Peyer's patch (tissue), 4 donors: ENCODE results near the gene ASGR1. TPM values are rescaled to one million over a fixed set of nuclear protein-coding genes. Genes with fewer than 3 reads are reported as not detected.
A peak's percentile ranks its signal among the peaks of the same experiment; 100 is the strongest.

Experiments used
- DNase-seq, 3 donors: peaks; one replicate each; pipeline ENCODE4 v3.0.0-alpha.2; 2017 to 2019
- H3K27ac ChIP-seq, 4 donors: fragments of 200-600 bp; sonication (generic); one replicate each; pipeline ENCODE4 v1.5.1; 2016 to 2019
- H3K27me3 ChIP-seq, 2 donors: fragments of 200-600 bp; sonication (generic); one replicate each; pipeline ENCODE4 v1.5.1; 2019
- H3K36me3 ChIP-seq, 3 donors: fragments of 200-600 bp; sonication (generic); one replicate each; pipeline ENCODE4 v1.5.1; 2016 to 2019
- H3K4me1 ChIP-seq, 4 donors: fragments of 200-600 bp; sonication (generic); one replicate each; pipeline ENCODE4 v1.5.1; 2016 to 2019
- H3K4me3 ChIP-seq, 4 donors: fragments of 200-600 bp; sonication (generic); 1 replicate in 3 of 4; 2 replicates in 1 of 4; pipeline ENCODE4 v1.5.1; 2016 to 2019; ENCODE audit warnings: mild to moderate bottlenecking in 1 of 4
- H3K9me3 ChIP-seq, 4 donors: fragments of 200-600 bp; sonication (generic); one replicate each; pipeline ENCODE4 v1.5.1; 2016 to 2019; ENCODE audit warnings: mild to moderate bottlenecking in 1 of 4
- POLR2A ChIP-seq, 2 donors: fragments of 450-650 bp; IDR thresholded peaks; one replicate each; pipeline ENCODE4 v1.5.1; 2017; ENCODE audit warnings: antibody characterized with exemption in 2 of 2, mild to moderate bottlenecking in 2 of 2, moderate library complexity in 2 of 2
- total RNA-seq, 4 donors: library from RNA; depleted of rRNA; stranded (reverse); fragments of >200 nt; gene quantifications; one replicate each; pipeline ENCODE4 v1.1.0, GENCODE V29; 2016
- TF ChIP-seq, protein P1 (sequence below), 6 experiments: fragments of 450-650 bp in 4 of 6; fragments of 200-600 bp in 2 of 6; sonication (generic) in 1 of 6; IDR thresholded peaks; one replicate each; pipeline ENCODE4 v1.5.1; 2017 to 2019; ENCODE audit warnings: antibody characterized with exemption in 6 of 6, mild to moderate bottlenecking in 3 of 6, moderate library complexity in 1 of 6

ASGR1 gene
- total RNA-seq, 4 donors from 2014 or later, result 0.88 to 2.5 (median 0.94) TPM; not detected in 1

DNA sequence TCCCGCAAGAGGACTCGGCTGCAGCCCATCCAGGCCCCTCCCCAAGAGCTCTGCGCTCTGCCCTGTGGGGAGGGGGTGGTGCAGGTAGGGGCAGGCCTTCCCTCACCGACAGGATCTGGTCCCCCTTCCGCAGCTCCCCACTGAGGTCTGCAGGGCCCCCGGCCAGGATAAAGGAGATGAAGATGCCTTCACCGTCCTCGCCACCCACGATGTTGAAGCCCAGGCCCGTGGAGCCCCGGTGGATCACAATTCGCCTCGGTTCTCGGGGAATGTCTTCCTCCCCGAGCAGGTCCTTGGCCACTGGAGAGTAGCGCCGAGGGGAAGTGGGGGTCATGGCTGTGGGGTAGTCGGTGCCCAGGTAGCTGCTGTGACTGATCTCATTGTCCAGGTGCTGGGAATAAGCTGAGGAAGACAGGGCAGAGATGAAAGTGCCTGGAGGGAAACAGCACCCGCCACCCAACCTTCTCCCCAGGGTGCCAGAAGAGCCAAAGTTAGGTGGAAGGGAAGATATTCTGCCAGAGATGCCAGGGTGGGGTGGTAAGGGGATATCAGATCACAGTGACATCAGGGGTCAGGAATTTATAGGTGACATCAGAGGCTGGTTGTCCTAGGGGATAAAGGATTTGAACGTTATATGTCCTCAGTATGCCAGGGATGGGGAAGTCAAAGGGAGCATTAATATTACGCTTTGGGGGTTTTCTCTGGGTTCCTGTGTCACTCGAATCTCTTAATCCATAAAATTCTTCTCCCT lies 17.7 kb upstream of the ASGR1 start:
- Histone ChIP-seq H3K4me3 (no peak overlapping the region), H3K4me1 (no peaks in the 10 kb centered on the region), H3K27ac (no peak overlapping the region), H3K36me3 (peaks cover 0 to 21% (median 0%) of the 10 kb centered on the region in 3 donors), H3K27me3 (no peaks in the 10 kb centered on the region), H3K9me3 (no peaks in the 10 kb centered on the region)
- TF ChIP-seq, protein P1, sequence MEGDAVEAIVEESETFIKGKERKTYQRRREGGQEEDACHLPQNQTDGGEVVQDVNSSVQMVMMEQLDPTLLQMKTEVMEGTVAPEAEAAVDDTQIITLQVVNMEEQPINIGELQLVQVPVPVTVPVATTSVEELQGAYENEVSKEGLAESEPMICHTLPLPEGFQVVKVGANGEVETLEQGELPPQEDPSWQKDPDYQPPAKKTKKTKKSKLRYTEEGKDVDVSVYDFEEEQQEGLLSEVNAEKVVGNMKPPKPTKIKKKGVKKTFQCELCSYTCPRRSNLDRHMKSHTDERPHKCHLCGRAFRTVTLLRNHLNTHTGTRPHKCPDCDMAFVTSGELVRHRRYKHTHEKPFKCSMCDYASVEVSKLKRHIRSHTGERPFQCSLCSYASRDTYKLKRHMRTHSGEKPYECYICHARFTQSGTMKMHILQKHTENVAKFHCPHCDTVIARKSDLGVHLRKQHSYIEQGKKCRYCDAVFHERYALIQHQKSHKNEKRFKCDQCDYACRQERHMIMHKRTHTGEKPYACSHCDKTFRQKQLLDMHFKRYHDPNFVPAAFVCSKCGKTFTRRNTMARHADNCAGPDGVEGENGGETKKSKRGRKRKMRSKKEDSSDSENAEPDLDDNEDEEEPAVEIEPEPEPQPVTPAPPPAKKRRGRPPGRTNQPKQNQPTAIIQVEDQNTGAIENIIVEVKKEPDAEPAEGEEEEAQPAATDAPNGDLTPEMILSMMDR (IDR thresholded peaks at IDR 0.05), result no peak
- TF ChIP-seq POLR2A (IDR thresholded peaks at IDR 0.05), result no peak
- DNase-seq, result peak in 1 of 3 donors; percentile 37

DNA sequence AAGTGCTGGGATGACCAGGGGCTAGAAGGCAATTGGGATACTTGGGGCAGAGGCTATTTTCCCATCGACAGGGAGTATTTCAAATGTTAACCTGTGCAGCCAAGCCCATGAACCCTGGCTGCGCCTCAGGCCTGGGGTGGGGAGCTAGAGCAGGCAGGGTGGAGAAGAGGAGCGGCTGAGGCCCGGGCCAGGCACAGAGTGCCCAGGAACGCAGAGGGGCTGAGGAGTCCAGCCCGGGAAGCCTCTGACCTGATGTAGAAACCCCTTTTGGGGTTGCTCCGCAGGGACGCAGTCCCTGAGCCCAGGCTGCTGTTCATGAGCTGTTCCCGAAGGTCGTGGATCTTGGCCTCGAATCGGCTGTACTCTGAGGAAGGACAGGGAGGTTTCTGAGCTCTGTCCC lies 16.8 kb upstream of the ASGR1 start:
- H3K4me3 ChIP-seq, result no peak overlapping the region
- TF ChIP-seq, protein P1 (IDR thresholded peaks at IDR 0.05), result no peak
- TF ChIP-seq POLR2A (IDR thresholded peaks at IDR 0.05), result no peak
- H3K4me1 ChIP-seq, result no peaks in the 10 kb centered on the region
- no peak for DNase-seq
- no peaks in the 10 kb centered on the region for H3K27me3 ChIP-seq
- H3K36me3 ChIP-seq, result peaks cover 0 to 21% (median 0%) of the 10 kb centered on the region in 3 donors
- no peak overlapping the region for H3K27ac ChIP-seq
- no peaks in the 10 kb centered on the region for H3K9me3 ChIP-seq

DNA sequence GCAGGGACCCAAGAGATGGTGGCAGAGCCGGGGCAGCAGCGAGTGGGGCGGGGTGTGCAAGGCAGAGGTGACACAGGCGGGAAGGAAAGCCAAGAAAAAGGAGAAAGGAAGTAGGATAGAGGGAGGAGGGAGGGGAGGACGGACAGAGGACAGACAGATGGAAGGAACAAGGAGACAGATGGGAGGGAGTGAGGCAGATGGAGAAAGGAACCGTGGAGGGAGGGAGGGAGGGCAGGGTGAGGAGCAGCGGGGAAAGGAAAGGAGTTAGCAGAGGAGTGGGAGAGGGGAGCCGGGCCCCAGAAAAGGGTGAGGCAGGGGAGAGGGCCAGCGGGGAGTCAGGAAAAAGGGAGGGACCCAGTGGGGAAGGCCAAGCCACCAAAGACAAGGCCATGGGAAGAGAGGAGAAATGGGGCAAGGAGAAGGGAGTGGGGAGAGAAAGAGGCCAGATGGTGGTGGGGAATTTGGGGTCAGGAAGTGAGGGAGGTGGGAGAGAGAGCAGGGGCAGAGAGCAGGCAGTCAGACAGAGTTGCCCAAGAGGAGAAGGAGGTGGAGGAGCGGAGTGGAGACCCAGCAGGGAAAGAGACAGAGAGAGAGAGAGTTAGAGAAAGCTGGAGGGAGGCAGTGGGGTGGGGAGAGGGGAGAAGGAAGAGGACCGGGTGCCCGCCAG lies 13.2 kb upstream of the ASGR1 start:
- no peak for DNase-seq
- Histone ChIP-seq H3K27me3 (no peaks in the 10 kb centered on the region), H3K9me3 (no peaks in the 10 kb centered on the region), H3K4me3 (no peak overlapping the region), H3K4me1 (no peaks in the 10 kb centered on the region), H3K27ac (no peak overlapping the region), H3K36me3 (peaks cover 0 to 21% (median 0%) of the 10 kb centered on the region in 3 donors)
- TF ChIP-seq, protein P1 (IDR thresholded peaks at IDR 0.05), result no peak
- TF ChIP-seq POLR2A (IDR thresholded peaks at IDR 0.05), result no peak

DNA sequence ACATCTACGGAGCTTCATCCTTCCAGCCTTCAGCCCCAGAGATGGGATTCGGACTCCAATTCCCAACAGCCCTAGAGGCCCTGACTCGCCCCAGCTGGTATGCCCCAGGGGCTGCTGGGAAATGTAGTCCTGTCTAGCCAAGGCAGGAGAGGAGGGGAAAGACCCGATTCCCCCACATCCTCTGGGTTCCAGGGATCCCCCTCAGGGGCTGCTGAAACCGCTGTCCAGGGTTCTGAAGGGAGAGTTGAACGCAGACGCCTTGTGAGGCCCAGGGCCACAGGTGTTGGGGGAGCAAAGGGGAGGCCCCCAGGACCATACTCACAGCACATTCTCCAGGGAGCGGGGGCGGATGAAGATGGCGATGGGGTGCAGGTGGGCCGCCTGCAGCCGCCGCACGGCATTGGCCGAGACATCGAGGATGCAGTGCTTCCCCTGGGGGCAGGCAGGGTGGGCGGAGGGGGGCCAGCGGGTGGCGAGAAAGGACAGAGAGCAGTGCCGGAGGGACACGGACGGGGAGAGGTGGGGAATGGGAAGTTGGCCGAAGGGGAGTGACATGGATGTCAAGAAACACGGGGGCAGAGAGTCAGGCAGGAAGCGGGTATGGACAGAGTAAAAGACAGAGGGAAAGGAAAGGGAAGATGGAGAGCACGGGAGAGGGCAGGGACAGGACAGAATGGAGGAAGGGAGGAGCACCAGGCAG lies 12.6 kb upstream of the ASGR1 start:
- TF ChIP-seq, protein P1 (IDR thresholded peaks at IDR 0.05), result no peak
- TF ChIP-seq POLR2A (IDR thresholded peaks at IDR 0.05), result no peak
- Histone ChIP-seq H3K4me1 (no peaks in the 10 kb centered on the region), H3K27ac (no peak overlapping the region), H3K27me3 (no peaks in the 10 kb centered on the region), H3K36me3 (peaks cover 0 to 19% (median 0%) of the 10 kb centered on the region in 3 donors), H3K4me3 (no peak overlapping the region), H3K9me3 (no peaks in the 10 kb centered on the region)
- DNase-seq, result no peak

DNA sequence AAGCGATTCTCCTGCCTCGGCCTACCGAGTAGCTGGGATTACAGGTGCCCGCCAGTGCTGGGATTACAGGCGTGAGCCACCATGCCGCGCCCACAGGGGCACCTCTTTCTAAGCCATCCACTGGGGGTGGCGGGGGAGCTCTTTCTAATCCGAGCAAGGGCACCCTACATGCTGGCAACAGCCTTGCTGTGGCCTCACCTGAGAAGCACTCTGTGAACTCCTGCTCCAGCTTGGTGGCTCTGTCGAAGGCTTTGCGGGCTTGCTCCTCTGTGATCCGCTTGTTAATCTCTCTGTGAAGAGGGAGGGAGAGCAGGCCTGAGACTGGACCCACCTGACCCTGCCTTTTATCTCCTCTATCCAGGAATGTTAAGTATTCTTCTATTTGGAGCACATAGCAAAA lies 11.9 kb upstream of the ASGR1 start:
- Histone ChIP-seq H3K27me3 (no peaks in the 10 kb centered on the region), H3K4me1 (no peaks in the 10 kb centered on the region), H3K9me3 (no peaks in the 10 kb centered on the region), H3K36me3 (peaks cover 0 to 12% (median 0%) of the 10 kb centered on the region in 3 donors), H3K4me3 (no peak overlapping the region), H3K27ac (no peak overlapping the region)
- TF ChIP-seq, protein P1 (IDR thresholded peaks at IDR 0.05), result no peak
- no peak for TF ChIP-seq POLR2A (IDR thresholded peaks at IDR 0.05)
- DNase-seq, result no peak
